Measurements from ENCODE around the gene NRF1.

DNA sequence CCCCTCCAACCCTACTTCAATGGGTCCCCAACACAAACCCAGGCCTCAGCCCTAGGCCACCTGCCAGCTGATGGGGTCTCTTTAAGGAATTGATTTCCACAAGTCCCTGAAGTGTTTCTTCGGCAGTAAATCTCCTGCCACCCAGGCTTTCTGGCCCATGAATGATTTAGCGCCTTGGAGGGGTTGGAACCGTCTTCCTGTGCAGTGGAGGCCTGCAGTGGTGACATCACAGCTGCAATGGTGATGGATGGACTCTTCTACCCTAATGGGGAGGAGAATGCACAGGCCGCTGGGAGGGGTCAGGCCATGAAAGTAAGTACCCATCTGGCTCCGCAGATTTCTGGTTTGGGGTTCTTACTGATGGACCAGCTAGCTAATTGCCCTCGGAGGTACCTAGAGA, 177.5 kb downstream of the NRF1 start:
- TF ChIP-seq SP1 (IDR thresholded peaks at IDR 0.05) (no peak), FOXK2 (IDR thresholded peaks at IDR 0.05) (no peak), ZNF384 (IDR thresholded peaks at IDR 0.05) (no peak), ARNT (IDR thresholded peaks at IDR 0.05) (no peak), SUZ12 (IDR thresholded peaks at IDR 0.05) (no peak), ELF4 (IDR thresholded peaks at IDR 0.05) (no peak), NFRKB (IDR thresholded peaks at IDR 0.05) (no peak), TARDBP (IDR thresholded peaks at IDR 0.05) (no peak), FOXA1 (IDR thresholded peaks at IDR 0.05) (no peak), FOXM1 (IDR thresholded peaks at IDR 0.05; ENCODE audit: borderline replicate concordance) (no peak), HDGF (IDR thresholded peaks at IDR 0.05; ENCODE audit: borderline replicate concordance) (no peak), BHLHE40 (IDR thresholded peaks at IDR 0.05; ENCODE audit: borderline replicate concordance) (no peak), CTBP1 (IDR thresholded peaks at IDR 0.05; ENCODE audit: borderline replicate concordance) (no peak)
- TF ChIP-seq, protein P1, sequence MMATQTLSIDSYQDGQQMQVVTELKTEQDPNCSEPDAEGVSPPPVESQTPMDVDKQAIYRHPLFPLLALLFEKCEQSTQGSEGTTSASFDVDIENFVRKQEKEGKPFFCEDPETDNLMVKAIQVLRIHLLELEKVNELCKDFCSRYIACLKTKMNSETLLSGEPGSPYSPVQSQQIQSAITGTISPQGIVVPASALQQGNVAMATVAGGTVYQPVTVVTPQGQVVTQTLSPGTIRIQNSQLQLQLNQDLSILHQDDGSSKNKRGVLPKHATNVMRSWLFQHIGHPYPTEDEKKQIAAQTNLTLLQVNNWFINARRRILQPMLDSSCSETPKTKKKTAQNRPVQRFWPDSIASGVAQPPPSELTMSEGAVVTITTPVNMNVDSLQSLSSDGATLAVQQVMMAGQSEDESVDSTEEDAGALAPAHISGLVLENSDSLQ (IDR thresholded peaks at IDR 0.05): no peak

All from HEK293T (cell line).